A673 (cell line): ENCODE measurements around the gene IGLL5.

Source experiments
- CTCF ChIP-seq: fragments of 300-800, 200-600 bp; sonication (generic); conservative IDR thresholded peaks from 2 replicates; pipeline ENCODE4 v1.5.1; 2017; ENCODE audit warnings: low read depth, mild to moderate bottlenecking, antibody characterized with exemption, low read length, moderate library complexity, mixed read lengths
- EZH2 ChIP-seq: fragments of 200-600 bp; sonication (generic); IDR thresholded peaks from 2 replicates; pipeline ENCODE4 v1.6.1; 2017; ENCODE audit warnings: borderline replicate concordance, low read depth, mild to moderate bottlenecking, mixed read lengths, antibody characterized with exemption, low read length; ENCODE audit not compliant: poor library complexity, severe bottlenecking

DNA sequence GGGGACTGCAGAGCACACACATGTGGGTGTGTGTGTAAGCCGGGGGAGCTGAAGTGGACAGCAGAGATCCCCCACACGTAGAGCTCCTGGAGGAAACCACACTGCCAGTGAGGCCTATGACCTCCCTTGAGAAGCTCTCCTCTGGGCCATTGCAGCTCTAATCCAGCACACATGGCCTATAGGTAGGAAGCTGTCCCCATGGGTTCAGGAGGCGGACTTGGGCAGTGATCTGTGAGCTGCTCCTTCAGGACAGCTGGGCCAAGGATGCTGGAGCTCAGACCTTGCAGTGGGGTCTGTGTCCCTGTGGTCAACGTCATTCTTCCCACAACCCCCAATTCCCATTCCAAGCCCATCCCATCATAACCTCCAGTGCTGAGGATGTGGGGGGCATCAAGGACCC is 29.8 kb downstream of the IGLL5 start:
- no peak for TF ChIP-seq CTCF
- TF ChIP-seq EZH2: no peak
